Bronchial epithelial cell (primary cell): ENCODE data around the gene MAPK1. TPM values are rescaled to one million over a fixed set of nuclear protein-coding genes. Genes with fewer than 3 reads are reported as not detected.

ENCODE experiments used
- DNase-seq: peaks from one replicate; pipeline ENCODE4 v3.0.0-alpha.2; 2010; ENCODE audit warnings: low read depth
- FAIRE-seq: peaks from 2 replicates; lab custom pipeline; 2011; peaks lifted over from hg19 to GRCh38; lab: Jason Lieb, UNC
- H3K27me3 ChIP-seq: 2 replicates; pipeline ENCODE4 v1.5.1; 2011; ENCODE audit warnings: low read length; ENCODE audit not compliant: control insufficient read depth, insufficient read depth
- H3K36me3 ChIP-seq: 2 replicates; pipeline ENCODE4 v1.5.1; 2011; ENCODE audit warnings: low read length; ENCODE audit not compliant: control insufficient read depth, insufficient read depth
- H3K4me3 ChIP-seq: 2 replicates; pipeline ENCODE4 v1.5.1; 2011; ENCODE audit warnings: mild to moderate bottlenecking, low read depth, low read length, control low read depth
- total RNA-seq: library from RNA; depleted of rRNA; stranded (reverse); fragments of >200 nt; gene quantifications from 2 replicates; pipeline ENCODE4 v1.2.1, GENCODE V29; 2014
- TF ChIP-seq, protein P1 (sequence below): IDR thresholded peaks from 2 replicates; pipeline ENCODE4 v1.5.1; 2011; ENCODE audit warnings: mild to moderate bottlenecking, moderate library complexity, low read length, control low read depth, inconsistent platforms; ENCODE audit not compliant: insufficient read depth, severe bottlenecking

Gene MAPK1
- total RNA-seq, 1 donor from 2014 or later: 44.0 TPM

DNA sequence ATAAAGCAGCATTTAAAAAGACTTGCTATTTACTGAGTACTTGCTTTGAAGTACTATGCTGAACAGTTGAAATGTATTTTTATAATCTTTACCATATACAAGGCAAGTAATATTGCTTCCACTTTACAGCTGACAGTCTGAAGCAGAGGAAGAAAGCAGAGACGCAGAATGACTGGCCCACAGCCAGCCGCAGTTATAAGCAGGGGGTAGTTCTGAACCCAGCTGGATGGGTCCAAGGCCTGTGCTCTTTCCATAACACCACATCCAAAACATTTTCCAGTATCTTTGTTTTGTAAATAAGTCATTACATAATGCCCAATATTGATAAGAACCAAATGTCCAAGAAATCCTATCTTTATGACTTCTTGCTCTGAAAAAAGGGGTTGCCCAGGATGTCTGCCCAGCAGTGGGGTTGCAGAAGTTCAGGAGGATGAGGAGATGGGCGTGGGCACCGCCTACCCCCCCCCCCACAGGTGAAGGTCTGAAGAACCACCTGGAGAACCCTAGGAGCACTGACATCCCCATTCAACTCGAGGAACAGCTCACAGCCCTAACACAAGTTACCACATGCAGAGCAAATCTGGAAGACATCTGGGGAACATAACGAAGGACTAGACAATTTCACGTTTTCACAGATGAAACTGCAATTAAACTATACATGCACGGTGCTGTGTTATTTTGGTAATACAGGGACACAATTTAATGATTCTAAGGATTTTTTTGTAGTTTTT lies 107.6 kb downstream of the MAPK1 start:
- Histone ChIP-seq H3K27me3 (no peaks in the 10 kb centered on the region), H3K4me3 (no peak overlapping the region), H3K36me3 (peaks cover 8% of the 10 kb centered on the region)
- FAIRE-seq (no peak), DNase-seq (no peak)
- TF ChIP-seq, protein P1, sequence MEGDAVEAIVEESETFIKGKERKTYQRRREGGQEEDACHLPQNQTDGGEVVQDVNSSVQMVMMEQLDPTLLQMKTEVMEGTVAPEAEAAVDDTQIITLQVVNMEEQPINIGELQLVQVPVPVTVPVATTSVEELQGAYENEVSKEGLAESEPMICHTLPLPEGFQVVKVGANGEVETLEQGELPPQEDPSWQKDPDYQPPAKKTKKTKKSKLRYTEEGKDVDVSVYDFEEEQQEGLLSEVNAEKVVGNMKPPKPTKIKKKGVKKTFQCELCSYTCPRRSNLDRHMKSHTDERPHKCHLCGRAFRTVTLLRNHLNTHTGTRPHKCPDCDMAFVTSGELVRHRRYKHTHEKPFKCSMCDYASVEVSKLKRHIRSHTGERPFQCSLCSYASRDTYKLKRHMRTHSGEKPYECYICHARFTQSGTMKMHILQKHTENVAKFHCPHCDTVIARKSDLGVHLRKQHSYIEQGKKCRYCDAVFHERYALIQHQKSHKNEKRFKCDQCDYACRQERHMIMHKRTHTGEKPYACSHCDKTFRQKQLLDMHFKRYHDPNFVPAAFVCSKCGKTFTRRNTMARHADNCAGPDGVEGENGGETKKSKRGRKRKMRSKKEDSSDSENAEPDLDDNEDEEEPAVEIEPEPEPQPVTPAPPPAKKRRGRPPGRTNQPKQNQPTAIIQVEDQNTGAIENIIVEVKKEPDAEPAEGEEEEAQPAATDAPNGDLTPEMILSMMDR: no peak

- no peak overlapping the region for H3K4me3 ChIP-seq
- TF ChIP-seq, protein P1: no peak
- FAIRE-seq (no peak), DNase-seq (no peak)
- H3K36me3 ChIP-seq: peaks cover 3% of the 10 kb centered on the region
- H3K27me3 ChIP-seq: no peaks in the 10 kb centered on the region
These were observed 108.4 kb downstream of the MAPK1 start for GRCh38 chr22:21759093-21759492.

DNA sequence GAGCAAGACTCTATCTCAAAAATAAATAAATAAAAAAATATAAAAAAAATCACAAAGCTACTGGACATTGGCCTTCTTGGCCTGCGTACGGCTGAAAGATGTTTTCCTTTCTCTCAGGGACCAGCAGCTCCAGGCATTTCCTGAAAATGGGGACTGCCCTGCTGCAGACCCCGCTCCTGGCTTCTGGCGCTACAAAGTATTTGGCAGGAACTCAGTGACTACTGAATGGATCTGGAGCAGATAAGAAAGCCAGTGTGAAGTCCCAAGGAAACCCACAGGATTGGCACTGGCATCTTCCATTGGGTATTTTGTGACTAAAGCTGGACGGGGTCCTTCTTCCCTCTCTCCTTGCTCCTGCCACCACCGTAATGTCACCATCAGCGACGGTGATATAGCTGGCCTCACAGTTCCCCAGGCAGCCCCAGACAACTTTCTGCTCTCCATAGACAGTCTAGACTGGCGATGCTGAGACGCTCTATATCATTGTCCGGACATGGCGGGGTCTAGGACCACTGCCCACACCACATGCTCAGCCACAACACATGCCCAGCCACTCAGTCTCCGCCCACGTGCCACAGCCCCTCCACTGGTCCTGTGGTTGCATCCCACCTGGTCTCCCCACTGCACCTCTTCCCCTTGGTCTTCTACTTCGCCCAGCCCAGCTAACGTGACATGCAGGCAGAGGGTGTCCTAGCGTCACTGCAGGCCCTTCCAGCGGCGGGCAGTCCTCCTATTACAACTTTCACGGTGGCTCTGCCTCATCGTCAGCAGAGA lies 109.2 kb downstream of the MAPK1 start:
- Histone ChIP-seq H3K36me3 (peaks cover 3% of the 10 kb centered on the region), H3K4me3 (no peak overlapping the region), H3K27me3 (no peaks in the 10 kb centered on the region)
- TF ChIP-seq, protein P1: no peak
- FAIRE-seq: no peak
- no peak for DNase-seq

DNA sequence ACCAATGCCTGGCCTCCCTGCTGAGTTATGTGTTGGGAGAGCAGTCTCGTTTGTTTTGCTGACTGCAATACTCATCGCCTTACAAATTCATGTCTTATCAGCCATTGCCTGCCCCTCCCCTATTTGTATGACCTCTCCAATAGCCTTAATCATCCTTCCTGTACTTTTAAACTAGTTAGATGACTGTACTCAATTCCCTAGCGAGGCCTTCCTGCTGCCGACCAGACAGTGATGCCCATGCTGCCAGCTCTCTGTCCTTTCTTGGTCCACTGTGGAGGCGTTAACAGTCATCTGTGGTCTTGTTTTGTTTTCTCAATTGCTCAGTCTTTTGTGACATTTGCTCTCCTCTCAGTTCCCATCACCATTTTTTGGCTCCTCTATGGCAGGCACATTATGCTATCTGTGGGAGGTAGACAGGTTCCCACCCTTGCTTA lies 111.6 kb downstream of the MAPK1 start:
- H3K4me3 ChIP-seq: no peak overlapping the region
- H3K36me3 ChIP-seq: peaks cover 2% of the 10 kb centered on the region
- H3K27me3 ChIP-seq: no peaks in the 10 kb centered on the region
- peak; percentile 85 for DNase-seq
- no peak for FAIRE-seq
- TF ChIP-seq, protein P1: no peak

GRCh38 chr22:21754523-21754922 lies 112.9 kb downstream of the MAPK1 start:
- Histone ChIP-seq H3K4me3 (no peak overlapping the region), H3K27me3 (no peaks in the 10 kb centered on the region), H3K36me3 (peaks cover 2% of the 10 kb centered on the region)
- DNase-seq (no peak), FAIRE-seq (no peak)
- TF ChIP-seq, protein P1: no peak
